ENCODE measurements around the gene BRF1. TPM values are rescaled to one million over a fixed set of nuclear protein-coding genes. Genes with fewer than 3 reads are reported as not detected.

The BRF1 gene
- total and polyA plus RNA-seq, 2 donors from 2014 or later = 19.3 to 34.1 TPM

- no peak for TF ChIP-seq CTCF (IDR thresholded peaks at IDR 0.05; ENCODE audit: borderline replicate concordance, extremely low read depth, insufficient read depth)
- peaks cover 0 to 4% (median 0%) of the 10 kb centered on the region in 3 donors for H3K9me3 ChIP-seq (ENCODE audit: control insufficient read depth in 2 of 3, insufficient read depth in 1 of 3, low read length in 3 of 3)
- peaks cover 0 to 2% (median 0%) of the 10 kb centered on the region in 3 donors for H3K4me1 ChIP-seq (ENCODE audit: control insufficient read depth in 2 of 3, insufficient read depth in 2 of 3, low read depth in 1 of 3, low read length in 3 of 3)
- FAIRE-seq (no peak), DNase-seq (no peak)
- intact Hi-C loops (cut with DNase I) = no loop called here
- no peak overlapping the region for H3K9ac ChIP-seq (ENCODE audit: low read length in 3 of 3)
- no peak overlapping the region for H3K4me3 ChIP-seq (ENCODE audit: low read length in 3 of 3)
- H3K36me3 ChIP-seq (ENCODE audit: control insufficient read depth in 2 of 3, insufficient read depth in 3 of 3, low read length in 3 of 3) = peaks cover 7 to 15% (median 8%) of the 10 kb centered on the region in 3 donors
- no peaks in the 10 kb centered on the region for H3K27me3 ChIP-seq (ENCODE audit: control insufficient read depth, insufficient read depth, low read length)
- no peak overlapping the region for H3K27ac ChIP-seq (ENCODE audit: low read depth in 2 of 2, low read length in 2 of 2)
Measured at GRCh38 chr14:105213361-105213760, 87.4 kb downstream of the BRF1 start.

- Histone ChIP-seq H3K4me1 (ENCODE audit: control insufficient read depth in 2 of 3, insufficient read depth in 2 of 3, low read depth in 1 of 3, low read length in 3 of 3) (peaks cover 0 to 2% (median 0%) of the 10 kb centered on the region in 3 donors), H3K9me3 (ENCODE audit: control insufficient read depth in 2 of 3, insufficient read depth in 1 of 3, low read length in 3 of 3) (peaks cover 0 to 4% (median 0%) of the 10 kb centered on the region in 3 donors), H3K9ac (ENCODE audit: low read length in 3 of 3) (no peak overlapping the region), H3K27me3 (ENCODE audit: control insufficient read depth, insufficient read depth, low read length) (no peaks in the 10 kb centered on the region), H3K4me3 (ENCODE audit: low read length in 3 of 3) (no peak overlapping the region), H3K36me3 (ENCODE audit: control insufficient read depth in 2 of 3, insufficient read depth in 3 of 3, low read length in 3 of 3) (peaks cover 6 to 15% (median 8%) of the 10 kb centered on the region in 3 donors), H3K27ac (ENCODE audit: low read depth in 2 of 2, low read length in 2 of 2) (no peak overlapping the region)
- no peak for FAIRE-seq
- no peak for DNase-seq
- intact Hi-C loops (cut with DNase I) = no loop called here
- no peak for TF ChIP-seq CTCF (IDR thresholded peaks at IDR 0.05; ENCODE audit: borderline replicate concordance, extremely low read depth, insufficient read depth)
Measured at GRCh38 chr14:105212541-105213300, 88.1 kb downstream of the BRF1 start.

GRCh38 chr14:105211758-105212089 is 89.1 kb downstream of the BRF1 start:
- DNase-seq (no peak), FAIRE-seq (no peak)
- Histone ChIP-seq H3K36me3 (ENCODE audit: control insufficient read depth in 2 of 3, insufficient read depth in 3 of 3, low read length in 3 of 3) (peaks cover 4 to 15% (median 8%) of the 10 kb centered on the region in 3 donors), H3K27ac (ENCODE audit: low read depth in 2 of 2, low read length in 2 of 2) (no peak overlapping the region), H3K9me3 (ENCODE audit: control insufficient read depth in 2 of 3, insufficient read depth in 1 of 3, low read length in 3 of 3) (peaks cover 0 to 4% (median 0%) of the 10 kb centered on the region in 3 donors), H3K27me3 (ENCODE audit: control insufficient read depth, insufficient read depth, low read length) (no peaks in the 10 kb centered on the region), H3K4me1 (ENCODE audit: control insufficient read depth in 2 of 3, insufficient read depth in 2 of 3, low read depth in 1 of 3, low read length in 3 of 3) (peaks cover 0 to 2% (median 2%) of the 10 kb centered on the region in 3 donors), H3K4me3 (ENCODE audit: low read length in 3 of 3) (no peak overlapping the region), H3K9ac (ENCODE audit: low read length in 3 of 3) (no peak overlapping the region)
- intact Hi-C loops (cut with DNase I) = no loop called here
- TF ChIP-seq CTCF (IDR thresholded peaks at IDR 0.05; ENCODE audit: borderline replicate concordance, extremely low read depth, insufficient read depth) = no peak

Measured in kidney (tissue), 14 donors.